Endothelial cell of umbilical vein (primary cell): ENCODE measurements around the gene BCL2. TPM values are rescaled to one million over a fixed set of nuclear protein-coding genes. Genes with fewer than 3 reads are reported as not detected.

Experiments
- BruUV-seq: library from RNA; stranded (reverse); fragments of 400-500 nt; replicated peaks from 2 replicates; lab custom pipeline; 2021; lab: Mats Ljungman, UMichigan
- CTCF ChIA-PET: fragments of 300-600, 350-600 bp; sonication (Branson Sonifier 250); formaldehyde crosslinking; loops from one replicate; lab custom pipeline; 2021; ENCODE audit warnings: antibody characterized with exemption, inconsistent platforms; lab: Charles Lee
- POLR2A ChIA-PET: fragments of 300-600, 350-600 bp; sonication (Branson Sonifier 250); formaldehyde crosslinking; loops from one replicate; lab custom pipeline; 2021; ENCODE audit warnings: antibody characterized with exemption, inconsistent platforms; lab: Charles Lee
- DNase-seq: peaks from one replicate; pipeline ENCODE4 v3.0.0-alpha.2; 2011; ENCODE audit warnings: low read depth, low spot score
- FAIRE-seq: peaks from 2 replicates; lab custom pipeline; 2011; peaks lifted over from hg19 to GRCh38; lab: Jason Lieb, UNC
- H2AFZ ChIP-seq: 2 replicates; pipeline ENCODE4 v1.6.0; 2012; ENCODE audit warnings: low read depth, low read length, control low read depth, inconsistent platforms
- H3K27ac ChIP-seq: 2 replicates; pipeline ENCODE4 v1.5.1; 2011; ENCODE audit warnings: low read depth, mild to moderate bottlenecking, control low read depth, low read length, moderate library complexity; ENCODE audit not compliant: insufficient read depth
- H3K27me3 ChIP-seq, 2 experiments: 2 replicates each; pipeline versions ENCODE4 v1.6.0 to v1.6.1; 2011; ENCODE audit warnings: low read length in 2 of 2, mixed read lengths in 1 of 2; ENCODE audit not compliant: control insufficient read depth in 2 of 2, insufficient read depth in 2 of 2
- H3K36me3 ChIP-seq, 2 experiments: 2 replicates in 1 of 2; 3 replicates in 1 of 2; pipeline ENCODE4 v1.5.1; 2011; ENCODE audit warnings: low read length in 2 of 2, mild to moderate bottlenecking in 1 of 2, moderate library complexity in 1 of 2; ENCODE audit not compliant: control insufficient read depth in 2 of 2, insufficient read depth in 2 of 2; ENCODE audit errors: extremely low read depth in 1 of 2
- H3K4me1 ChIP-seq: 3 replicates; pipeline ENCODE4 v1.5.1; 2011; ENCODE audit warnings: mild to moderate bottlenecking, low read length; ENCODE audit not compliant: control insufficient read depth, insufficient read depth; ENCODE audit errors: extremely low read depth
- H3K4me2 ChIP-seq: 2 replicates; pipeline ENCODE4 v1.6.1; 2011; ENCODE audit warnings: low read length, control low read depth, mixed read lengths; ENCODE audit not compliant: insufficient read depth
- H3K4me3 ChIP-seq, 3 experiments: fragments of 200-600 bp in 1 of 3; sonication (generic), shearing (Covaris generic) in 1 of 3; replicated peaks in 1 of 3; 2 replicates each; pipeline ENCODE4 v1.5.1; 2011 to 2016; ENCODE audit warnings: control low read depth in 3 of 3, low read length in 3 of 3, mild to moderate bottlenecking in 2 of 3, inconsistent platforms in 1 of 3, low read depth in 1 of 3, moderate library complexity in 1 of 3; ENCODE audit not compliant: insufficient read depth in 1 of 3
- H3K79me2 ChIP-seq: 2 replicates; pipeline ENCODE4 v1.6.0; 2012; ENCODE audit warnings: low read length, inconsistent platforms; ENCODE audit not compliant: control insufficient read depth, insufficient read depth
- H3K9ac ChIP-seq: replicated peaks from 2 replicates; pipeline ENCODE3; 2011; ENCODE audit warnings: low read length, control low read depth; ENCODE audit not compliant: insufficient read depth; ENCODE audit errors: extremely low read depth
- H3K9me1 ChIP-seq: replicated peaks from 3 replicates; pipeline ENCODE4 v1.6.0; 2011; ENCODE audit warnings: mild to moderate bottlenecking, low read length; ENCODE audit not compliant: control insufficient read depth, insufficient read depth; ENCODE audit errors: extremely low read depth
- H3K9me3 ChIP-seq: replicated peaks from 2 replicates; pipeline ENCODE4 v1.5.1; 2012; ENCODE audit warnings: low read length, inconsistent platforms; ENCODE audit not compliant: control insufficient read depth, insufficient read depth
- H4K20me1 ChIP-seq: replicated peaks from 2 replicates; pipeline ENCODE3; 2011; ENCODE audit warnings: mild to moderate bottlenecking, low read length; ENCODE audit not compliant: control insufficient read depth, insufficient read depth; ENCODE audit errors: extremely low read depth
- GATA2 ChIP-seq: IDR thresholded peaks from 2 replicates; pipeline ENCODE4 v1.7.0; 2011; ENCODE audit warnings: low read depth, mild to moderate bottlenecking, moderate library complexity, mixed read lengths, low read length; ENCODE audit not compliant: insufficient read length, insufficient read depth
- JUN ChIP-seq: IDR thresholded peaks from 2 replicates; pipeline ENCODE4 v1.6.1; 2011; ENCODE audit warnings: borderline replicate concordance, low read depth; ENCODE audit not compliant: insufficient read length, insufficient read depth
- MAX ChIP-seq: IDR thresholded peaks from 2 replicates; pipeline ENCODE4 v1.6.1; 2011; ENCODE audit not compliant: insufficient read depth, insufficient read length
- dilution Hi-C: fragments of 300-500 bp; cut with MboI; formaldehyde crosslinking; loops from one replicate; pipeline ENCODE4 v1.15.0; 2019; ENCODE audit warnings: low sequenced_read_pairs; ENCODE audit not compliant: extremely low pct_ligation_motif_present
- intact Hi-C: fragments of 100-400 bp; cut with micrococcal nuclease; formaldehyde crosslinking; loops from one replicate; pipeline ENCODE4 v1.10.0; 2022
- polyA plus RNA-seq, 4 experiments: library from polyadenylated mRNA; depleted of rRNA in 3 of 4; stranded (reverse) in 3 of 4; unstranded in 1 of 4; fragments of >200 nt; gene quantifications; 2 replicates each; pipeline versions ENCODE4 v1.2.1 to v1.2.3, GENCODE V29; 2011 to 2012; ENCODE audit warnings: missing spikeins in 1 of 4
- total RNA-seq: library from RNA; stranded (reverse); gene quantifications from 2 replicates; pipeline ENCODE4 v1.2.3, GENCODE V29; 2021
- TF ChIP-seq, protein P1 (sequence below), 2 donors: IDR thresholded peaks; 1 replicate in 1 of 2; 2 replicates in 1 of 2; pipeline ENCODE4 v1.5.1; 2011; ENCODE audit warnings: low read length in 2 of 2, mild to moderate bottlenecking in 2 of 2, moderate library complexity in 2 of 2, control low read depth in 1 of 2, inconsistent platforms in 1 of 2, low read depth in 1 of 2; ENCODE audit not compliant: insufficient read depth in 1 of 2; ENCODE audit errors: extremely low read depth in 1 of 2

BCL2 gene
- total and polyA plus RNA-seq, 2 donors (not counting 3 experiments of a cell fraction or from before 2014, with no cell fraction given) = 0.35 to 5.0 TPM

- dilution Hi-C loops = no loop called here
- Histone ChIP-seq H3K4me3 (no peak overlapping the region), H2AFZ (no peak overlapping the region), H3K4me2 (no peak overlapping the region), H3K79me2 (no peaks in the 10 kb centered on the region), H3K36me3 (no peaks in the 10 kb centered on the region), H3K27ac (no peak overlapping the region), H4K20me1 (no peaks in the 10 kb centered on the region), H3K9me1 (no peaks in the 10 kb centered on the region), H3K27me3 (peaks cover 14% of the 10 kb centered on the region in 2 experiments), H3K9ac (no peak overlapping the region), H3K9me3 (no peaks in the 10 kb centered on the region), H3K4me1 (no peaks in the 10 kb centered on the region)
- ChIA-PET CTCF (interaction anchor here (0.6 to 6.4 kb wide), 14 partner anchors 9 to 1117 kb away, joined by 3 to 63 read pairs (median 5); no protein-coding TSS in a partner anchor), POLR2A (no interaction called here)
- no TSS peak for BruUV-seq
- intact Hi-C loops = loop anchor here (1.0 to 2.0 kb wide), 5 partner anchors 17 to 167 kb away; no protein-coding TSS in a partner anchor
- DNase-seq = peak; percentile 57
- TF ChIP-seq MAX (no peak), GATA2 (no peak), JUN (peak; percentile 4)
- TF ChIP-seq, protein P1, sequence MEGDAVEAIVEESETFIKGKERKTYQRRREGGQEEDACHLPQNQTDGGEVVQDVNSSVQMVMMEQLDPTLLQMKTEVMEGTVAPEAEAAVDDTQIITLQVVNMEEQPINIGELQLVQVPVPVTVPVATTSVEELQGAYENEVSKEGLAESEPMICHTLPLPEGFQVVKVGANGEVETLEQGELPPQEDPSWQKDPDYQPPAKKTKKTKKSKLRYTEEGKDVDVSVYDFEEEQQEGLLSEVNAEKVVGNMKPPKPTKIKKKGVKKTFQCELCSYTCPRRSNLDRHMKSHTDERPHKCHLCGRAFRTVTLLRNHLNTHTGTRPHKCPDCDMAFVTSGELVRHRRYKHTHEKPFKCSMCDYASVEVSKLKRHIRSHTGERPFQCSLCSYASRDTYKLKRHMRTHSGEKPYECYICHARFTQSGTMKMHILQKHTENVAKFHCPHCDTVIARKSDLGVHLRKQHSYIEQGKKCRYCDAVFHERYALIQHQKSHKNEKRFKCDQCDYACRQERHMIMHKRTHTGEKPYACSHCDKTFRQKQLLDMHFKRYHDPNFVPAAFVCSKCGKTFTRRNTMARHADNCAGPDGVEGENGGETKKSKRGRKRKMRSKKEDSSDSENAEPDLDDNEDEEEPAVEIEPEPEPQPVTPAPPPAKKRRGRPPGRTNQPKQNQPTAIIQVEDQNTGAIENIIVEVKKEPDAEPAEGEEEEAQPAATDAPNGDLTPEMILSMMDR (IDR thresholded peaks at IDR 0.05; ENCODE audit: extremely low read depth in 1 of 2, insufficient read depth in 1 of 2, low read depth in 1 of 2, low read length in 2 of 2) = peak; percentile 77 to 94
- FAIRE-seq = peak; percentile 77
Measured at GRCh38 chr18:63155169-63155852, 164.3 kb downstream of the BCL2 start.
